ENCODE results near the gene UBE3C.

The UBE3C gene

GRCh38 chr7:157149317-157149716 lies 10.6 kb downstream of the UBE3C start:
- TF ChIP-seq ARNT (IDR thresholded peaks at IDR 0.05) (no peak), SP1 (IDR thresholded peaks at IDR 0.05) (no peak), ZNF384 (IDR thresholded peaks at IDR 0.05) (no peak), FOXM1 (IDR thresholded peaks at IDR 0.05; ENCODE audit: borderline replicate concordance) (no peak), FOXA1 (IDR thresholded peaks at IDR 0.05) (no peak), SUZ12 (IDR thresholded peaks at IDR 0.05) (no peak), HDGF (IDR thresholded peaks at IDR 0.05; ENCODE audit: borderline replicate concordance) (no peak), NFRKB (IDR thresholded peaks at IDR 0.05) (no peak), BHLHE40 (IDR thresholded peaks at IDR 0.05; ENCODE audit: borderline replicate concordance) (no peak), CTBP1 (IDR thresholded peaks at IDR 0.05; ENCODE audit: borderline replicate concordance) (no peak), LEF1 (IDR thresholded peaks at IDR 0.05; ENCODE audit: borderline replicate concordance) (no peak), PKNOX1 (IDR thresholded peaks at IDR 0.05) (no peak), ELF4 (IDR thresholded peaks at IDR 0.05) (no peak), L3MBTL2 (conservative IDR thresholded peaks at IDR 0.05) (no peak), TARDBP (IDR thresholded peaks at IDR 0.05) (no peak), FOXK2 (IDR thresholded peaks at IDR 0.05) (no peak)
- ChIA-PET POLR2A (interaction anchor here (0.7 to 1.4 kb wide), 2 partner anchors 9 to 11 kb away, joined by 3 to 5 read pairs; partner anchors contain the start of gene UBE3C), CTCF (no interaction called here)
- no peak for DNase-seq (ENCODE audit: extremely low spot score)

- POLR2A ChIA-PET, result interaction anchor here (0.7 to 1.4 kb wide), 4 partner anchors 9 to 140 kb away, joined by 4 to 5 read pairs (median 5); partner anchors contain the start of genes MNX1 and UBE3C
- DNase-seq (ENCODE audit: extremely low spot score), result peak; percentile 64
- TF ChIP-seq ZNF384 (IDR thresholded peaks at IDR 0.05), result no peak
- TF ChIP-seq SP1 (IDR thresholded peaks at IDR 0.05), result no peak
- TF ChIP-seq FOXK2 (IDR thresholded peaks at IDR 0.05), result no peak
- TF ChIP-seq TARDBP (IDR thresholded peaks at IDR 0.05), result no peak
- TF ChIP-seq L3MBTL2 (conservative IDR thresholded peaks at IDR 0.05), result no peak
- no peak for TF ChIP-seq FOXM1 (IDR thresholded peaks at IDR 0.05; ENCODE audit: borderline replicate concordance)
- no peak for TF ChIP-seq LEF1 (IDR thresholded peaks at IDR 0.05; ENCODE audit: borderline replicate concordance)
- TF ChIP-seq NFRKB (IDR thresholded peaks at IDR 0.05), result no peak
- no peak for TF ChIP-seq FOXA1 (IDR thresholded peaks at IDR 0.05)
- no peak for TF ChIP-seq SUZ12 (IDR thresholded peaks at IDR 0.05)
- TF ChIP-seq ELF4 (IDR thresholded peaks at IDR 0.05), result no peak
- TF ChIP-seq HDGF (IDR thresholded peaks at IDR 0.05; ENCODE audit: borderline replicate concordance), result no peak
- TF ChIP-seq CTBP1 (IDR thresholded peaks at IDR 0.05; ENCODE audit: borderline replicate concordance), result no peak
- TF ChIP-seq PKNOX1 (IDR thresholded peaks at IDR 0.05), result no peak
- TF ChIP-seq ARNT (IDR thresholded peaks at IDR 0.05), result no peak
- no peak for TF ChIP-seq BHLHE40 (IDR thresholded peaks at IDR 0.05; ENCODE audit: borderline replicate concordance)
- CTCF ChIA-PET, result interaction anchor here (0.6 kb wide), 1 partner anchor 195 kb away, joined by 3 read pairs; no protein-coding TSS in a partner anchor
Measured at GRCh38 chr7:157150882-157151281, 12.2 kb downstream of the UBE3C start.

- ChIA-PET CTCF (interaction anchor here (0.5 to 0.6 kb wide), 2 partner anchors 117 to 194 kb away, joined by 3 to 4 read pairs; no protein-coding TSS in a partner anchor), POLR2A (interaction anchor here (0.7 to 1.4 kb wide), 2 partner anchors 9 to 141 kb away, joined by 5 read pairs; partner anchors contain the start of gene MNX1)
- TF ChIP-seq ELF4 (IDR thresholded peaks at IDR 0.05) (no peak), ARNT (IDR thresholded peaks at IDR 0.05) (no peak), FOXK2 (IDR thresholded peaks at IDR 0.05) (no peak), HDGF (IDR thresholded peaks at IDR 0.05; ENCODE audit: borderline replicate concordance) (no peak), PKNOX1 (IDR thresholded peaks at IDR 0.05) (no peak), BHLHE40 (IDR thresholded peaks at IDR 0.05; ENCODE audit: borderline replicate concordance) (no peak), NFRKB (IDR thresholded peaks at IDR 0.05) (no peak), FOXM1 (IDR thresholded peaks at IDR 0.05; ENCODE audit: borderline replicate concordance) (no peak), SP1 (IDR thresholded peaks at IDR 0.05) (no peak), LEF1 (IDR thresholded peaks at IDR 0.05; ENCODE audit: borderline replicate concordance) (no peak), TARDBP (IDR thresholded peaks at IDR 0.05) (no peak), CTBP1 (IDR thresholded peaks at IDR 0.05; ENCODE audit: borderline replicate concordance) (no peak), ZNF384 (IDR thresholded peaks at IDR 0.05) (no peak), SUZ12 (IDR thresholded peaks at IDR 0.05) (no peak), L3MBTL2 (conservative IDR thresholded peaks at IDR 0.05) (no peak), FOXA1 (IDR thresholded peaks at IDR 0.05) (no peak)
- DNase-seq (ENCODE audit: extremely low spot score), result no peak
Measured at GRCh38 chr7:157151626-157152339, 13.1 kb downstream of the UBE3C start.

- TF ChIP-seq TARDBP (IDR thresholded peaks at IDR 0.05), result no peak
- no peak for TF ChIP-seq BHLHE40 (IDR thresholded peaks at IDR 0.05; ENCODE audit: borderline replicate concordance)
- no peak for TF ChIP-seq LEF1 (IDR thresholded peaks at IDR 0.05; ENCODE audit: borderline replicate concordance)
- no peak for TF ChIP-seq FOXM1 (IDR thresholded peaks at IDR 0.05; ENCODE audit: borderline replicate concordance)
- no peak for TF ChIP-seq FOXA1 (IDR thresholded peaks at IDR 0.05)
- no peak for TF ChIP-seq ZNF384 (IDR thresholded peaks at IDR 0.05)
- no peak for TF ChIP-seq HDGF (IDR thresholded peaks at IDR 0.05; ENCODE audit: borderline replicate concordance)
- no peak for TF ChIP-seq PKNOX1 (IDR thresholded peaks at IDR 0.05)
- no peak for TF ChIP-seq FOXK2 (IDR thresholded peaks at IDR 0.05)
- TF ChIP-seq SUZ12 (IDR thresholded peaks at IDR 0.05), result no peak
- TF ChIP-seq ARNT (IDR thresholded peaks at IDR 0.05), result no peak
- TF ChIP-seq NFRKB (IDR thresholded peaks at IDR 0.05), result no peak
- TF ChIP-seq CTBP1 (IDR thresholded peaks at IDR 0.05; ENCODE audit: borderline replicate concordance), result no peak
- TF ChIP-seq SP1 (IDR thresholded peaks at IDR 0.05), result no peak
- no peak for TF ChIP-seq ELF4 (IDR thresholded peaks at IDR 0.05)
- no peak for TF ChIP-seq L3MBTL2 (conservative IDR thresholded peaks at IDR 0.05)
- DNase-seq (ENCODE audit: extremely low spot score), result no peak
- POLR2A ChIA-PET, result no interaction called here
- CTCF ChIA-PET, result interaction anchor here (0.5 kb wide), 1 partner anchor 118 kb away, joined by 4 read pairs; no protein-coding TSS in a partner anchor
Measured at GRCh38 chr7:157152391-157152937, 13.7 kb downstream of the UBE3C start.

Data from HEK293T (cell line).